GM12878 (cell line): ENCODE measurements around the gene DNMBP. TPM values are rescaled to one million over a fixed set of nuclear protein-coding genes. Genes with fewer than 3 reads are reported as not detected.

Experiments used
- ATF2 ChIP-seq: IDR thresholded peaks from 2 replicates; pipeline ENCODE4 v1.6.1; 2012; ENCODE audit warnings: low read length, inconsistent platforms
- BRCA1 ChIP-seq: IDR thresholded peaks from 2 replicates; pipeline ENCODE4 v1.6.1; 2011; ENCODE audit warnings: low read depth, low read length, improper control_type of control experiment
- CBFB ChIP-seq: IDR thresholded peaks from 2 replicates; pipeline ENCODE4 v1.6.1; 2016; ENCODE audit warnings: antibody characterized with exemption, low read depth
- CEBPB ChIP-seq, 2 experiments: fragments of 150-350 bp in 1 of 2; IDR thresholded peaks; 2 replicates each; pipeline ENCODE4 v1.6.1; 2012 to 2014; ENCODE audit warnings: low read depth in 2 of 2, low read length in 2 of 2, borderline replicate concordance in 1 of 2, inconsistent platforms in 1 of 2
- CREB1 ChIP-seq: IDR thresholded peaks from 2 replicates; pipeline ENCODE4 v1.6.1; 2012; ENCODE audit warnings: low read depth, mild to moderate bottlenecking, inconsistent platforms
- DPF2 ChIP-seq: fragments of 450-650 bp; IDR thresholded peaks from 2 replicates; pipeline ENCODE4 v1.6.1; 2017; ENCODE audit warnings: mild to moderate bottlenecking
- E2F4 ChIP-seq: IDR thresholded peaks from 2 replicates; pipeline ENCODE4 v1.6.1; 2012; ENCODE audit warnings: low read depth, low read length, improper control_type of control experiment
- E4F1 ChIP-seq: fragments of 450-650 bp; IDR thresholded peaks from 2 replicates; pipeline ENCODE4 v1.6.1; 2018; ENCODE audit warnings: borderline replicate concordance, mild to moderate bottlenecking; ENCODE audit not compliant: partially characterized antibody
- EZH2 ChIP-seq: IDR thresholded peaks from 2 replicates; pipeline ENCODE4 v1.6.1; 2012; ENCODE audit warnings: low read depth, mild to moderate bottlenecking, control low read depth, inconsistent platforms, low read length, borderline replicate concordance; ENCODE audit not compliant: control insufficient read depth
- HDGF ChIP-seq: fragments of 450-650 bp; IDR thresholded peaks from 2 replicates; pipeline ENCODE4 v1.6.1; 2016; ENCODE audit warnings: antibody characterized with exemption
- IRF3 ChIP-seq: fragments of 450-650 bp; IDR thresholded peaks from 2 replicates; pipeline ENCODE4 v1.6.1; 2014; ENCODE audit warnings: mild to moderate bottlenecking
- IRF5 ChIP-seq: fragments of 450-650 bp; IDR thresholded peaks from 2 replicates; pipeline ENCODE4 v1.6.1; 2017; ENCODE audit warnings: borderline replicate concordance
- MTA2 ChIP-seq: fragments of 450-650 bp; IDR thresholded peaks from 2 replicates; pipeline ENCODE4 v1.6.1; 2016; ENCODE audit warnings: low read depth, mild to moderate bottlenecking, moderate library complexity
- NBN ChIP-seq: fragments of 450-650 bp; IDR thresholded peaks from 2 replicates; pipeline ENCODE4 v1.6.1; 2016
- NR2F1 ChIP-seq: fragments of 450-650 bp; conservative IDR thresholded peaks from 2 replicates; pipeline ENCODE4 v1.6.1; 2017; ENCODE audit warnings: mild to moderate bottlenecking
- PAX5 ChIP-seq: IDR thresholded peaks from 2 replicates; pipeline ENCODE4 v1.6.1; 2011; ENCODE audit warnings: low read depth, low read length, borderline replicate concordance
- PML ChIP-seq: IDR thresholded peaks from 2 replicates; pipeline ENCODE4 v1.6.1; 2012; ENCODE audit warnings: low read length, inconsistent platforms
- POLR2AphosphoS5 ChIP-seq: IDR thresholded peaks from 2 replicates; pipeline ENCODE4 v1.6.1; 2011; ENCODE audit warnings: mild to moderate bottlenecking, low read length, inconsistent platforms
- RFX5 ChIP-seq: IDR thresholded peaks from 2 replicates; pipeline ENCODE4 v1.6.1; 2011; ENCODE audit warnings: low read depth, low read length, improper control_type of control experiment
- SKIL ChIP-seq: fragments of 450-650 bp; IDR thresholded peaks from 2 replicates; pipeline ENCODE4 v1.6.1; 2017; ENCODE audit warnings: mild to moderate bottlenecking, low read depth, inconsistent platforms; ENCODE audit not compliant: poor library complexity, severe bottlenecking
- SMARCA5 ChIP-seq: fragments of 450-650 bp; IDR thresholded peaks from 2 replicates; pipeline ENCODE4 v1.6.1; 2017; ENCODE audit warnings: mild to moderate bottlenecking
- TARDBP ChIP-seq: IDR thresholded peaks from 2 replicates; pipeline ENCODE4 v1.6.1; 2016; ENCODE audit warnings: borderline replicate concordance
- TCF3 ChIP-seq: IDR thresholded peaks from 2 replicates; pipeline ENCODE4 v1.6.1; 2012; ENCODE audit warnings: low read depth, mild to moderate bottlenecking, low read length, borderline replicate concordance; ENCODE audit not compliant: insufficient read depth
- ZNF384 ChIP-seq: IDR thresholded peaks from 2 replicates; pipeline ENCODE4 v1.6.1; 2012; ENCODE audit warnings: low read depth, mild to moderate bottlenecking, low read length, improper control_type of control experiment, borderline replicate concordance
- polyA plus RNA-seq, 11 experiments: library from polyadenylated mRNA; depleted of rRNA in 4 of 11; unstranded in 6 of 11; stranded (reverse) in 5 of 11; fragments of >200 nt; fragmentation: Nextera tagmentation in 4 of 11; fragmentation: Illumina TruSeq in 1 of 11; extraction: Ambion mirVana in 4 of 11; extraction: Trizol in 1 of 11; gene quantifications; 1 replicate in 1 of 11; 2 replicates in 10 of 11; pipeline versions ENCODE4 v1.2.1 to v1.2.3, GENCODE V29; 2011 to 2016; ENCODE audit warnings: inconsistent platforms in 2 of 11, missing spikeins in 2 of 11, low read depth in 1 of 11
- total RNA-seq, 4 experiments: library from RNA; depleted of rRNA in 3 of 4; stranded (reverse); fragments of >200 nt in 3 of 4; fragmentation: Illumina TruSeq in 1 of 4; extraction: Trizol in 1 of 4; gene quantifications; 2 replicates each; pipeline versions ENCODE4 v1.2.1 to v1.2.3, GENCODE V29; 2013 to 2021

Gene DNMBP
- total and polyA plus RNA-seq, 10 of the 15 experiments (the other 5 are each of a cell fraction or from before 2014, with no cell fraction given) = 7.1 to 45.0 (median 22.0) TPM

GRCh38 chr10:100046021-100046486, 36.3 kb upstream of the DNMBP start (continued):
- TF ChIP-seq ATF2 (no peak), EZH2 (no peak), SMARCA5 (0 out of 2 replicates have a peak, but pooled peaks have one; percentile 37), PML (no peak), DPF2 (no peak), E4F1 (no peak), MTA2 (no peak), RFX5 (no peak), BRCA1 (no peak), E2F4 (no peak), CEBPB (IDR thresholded peaks at IDR 0.05; ENCODE audit: borderline replicate concordance in 1 of 2, low read depth in 2 of 2, low read length in 2 of 2) (no peak), CREB1 (no peak), IRF5 (no peak), POLR2AphosphoS5 (no peak), CBFB (no peak), HDGF (no peak), NR2F1 (no peak), ZNF384 (no peak), PAX5 (no peak), TARDBP (no peak), IRF3 (no peak), NBN (peak; percentile 50; the same call in 1 of the 2 replicates), TCF3 (no peak), SKIL (no peak)
